Sigmoid colon (tissue), 7 donors: ENCODE measurements around the gene LCOR. TPM values are rescaled to one million over a fixed set of nuclear protein-coding genes. Genes with fewer than 3 reads are reported as not detected.

Source experiments
- DNase-seq: peaks from one replicate; pipeline ENCODE4 v3.0.0-alpha.2; 2019
- H3K27ac ChIP-seq, 4 donors: fragments of 200-600 bp; sonication (generic); one replicate each; pipeline ENCODE4 v1.5.1; 2016 to 2019; ENCODE audit warnings: mild to moderate bottlenecking in 1 of 4
- H3K27me3 ChIP-seq, 3 donors: fragments of 200-600 bp; sonication (generic); one replicate each; pipeline ENCODE4 v1.5.1; 2019; ENCODE audit warnings: mild to moderate bottlenecking in 1 of 3
- H3K36me3 ChIP-seq, 4 donors: fragments of 200-600 bp; sonication (generic); one replicate each; pipeline ENCODE4 v1.5.1; 2016 to 2019
- H3K4me1 ChIP-seq, 4 donors: fragments of 200-600 bp; sonication (generic); one replicate each; pipeline ENCODE4 v1.5.1; 2017 to 2019
- H3K4me3 ChIP-seq, 4 donors: fragments of 200-600 bp; sonication (generic); one replicate each; pipeline ENCODE4 v1.5.1; 2017 to 2019; ENCODE audit warnings: mild to moderate bottlenecking in 2 of 4, moderate library complexity in 1 of 4
- H3K9me3 ChIP-seq, 4 donors: fragments of 200-600 bp in 3 of 4; sonication (generic) in 3 of 4; one replicate each; pipeline versions ENCODE4 v1.5.1 to v1.6.1; 2013 to 2019
- CTCF ChIP-seq, 4 experiments: fragments of 450-650 bp in 3 of 4; fragments of 200-600 bp in 1 of 4; IDR thresholded peaks; one replicate each; pipeline ENCODE4 v1.5.1; 2016 to 2019; ENCODE audit warnings: antibody characterized with exemption in 4 of 4, mild to moderate bottlenecking in 3 of 4, moderate library complexity in 2 of 4
- EP300 ChIP-seq, 4 donors: sonication (generic); formaldehyde crosslinking; IDR thresholded peaks; one replicate each; pipeline ENCODE4 v1.6.1; 2017; ENCODE audit warnings: antibody characterized with exemption in 4 of 4
- POLR2A ChIP-seq, 2 donors: fragments of 450-650 bp; IDR thresholded peaks; one replicate each; pipeline ENCODE4 v1.6.1; 2016; ENCODE audit warnings: antibody characterized with exemption in 2 of 2, mild to moderate bottlenecking in 2 of 2, moderate library complexity in 2 of 2
- POLR2AphosphoS5 ChIP-seq, 4 donors: sonication (generic); formaldehyde crosslinking; IDR thresholded peaks; one replicate each; pipeline ENCODE4 v1.6.1; 2017; ENCODE audit warnings: antibody characterized with exemption in 4 of 4
- WGBS, 2 donors: extraction: QIAGEN DNeasy Blood & Tissue Kit; methylation state at CpG; one replicate each; pipeline ENCODE4 v1.1.7; 2013; 5-methylcytosine and 5-hydroxymethylcytosine counted together
- intact Hi-C: fragments of 100-400 bp; cut with DNase I; formaldehyde crosslinking; loops from one replicate; pipeline ENCODE4 v1.15.1; 2023
- polyA plus RNA-seq, 3 donors: library from polyadenylated mRNA; stranded (reverse); fragments of 200-250 nt; gene quantifications; one replicate each; pipeline ENCODE4 v1.2.3, GENCODE V29; 2013
- total RNA-seq, 4 donors: library from RNA; depleted of rRNA; stranded (reverse); fragments of >200 nt; gene quantifications; one replicate each; pipeline ENCODE4 v1.1.0, GENCODE V29; 2016
- donor health status: healthy with polysubstance abuse.
- donor health status: Bipolar disorder and iron deficiency.
- donor health status: healthy.

LCOR gene
- total and polyA plus RNA-seq, 7 donors, result 8.4 to 270 (median 19.6) TPM

GRCh38 chr10:96858706-96859050 is 26.6 kb downstream of the LCOR start:
- no peaks in the 10 kb centered on the region for H3K9me3 ChIP-seq
- H3K4me3 ChIP-seq, result no peak overlapping the region
- H3K36me3 ChIP-seq, result no peaks in the 10 kb centered on the region
- peaks cover 0 to 37% (median 30%) of the 10 kb centered on the region in 4 donors for H3K4me1 ChIP-seq
- DNase-seq, result no peak
- H3K27me3 ChIP-seq, result no peaks in the 10 kb centered on the region
- intact Hi-C loops, result loop anchor here (1.0 kb wide), 1 partner anchor 30 kb away; no protein-coding TSS in a partner anchor
- no peak overlapping the region for H3K27ac ChIP-seq
- TF ChIP-seq EP300 (IDR thresholded peaks at IDR 0.05), result no peak
- TF ChIP-seq POLR2AphosphoS5 (IDR thresholded peaks at IDR 0.05), result no peak
- 76 to 86% methylated on average over 2 of the region's 2 CpGs for WGBS, 2 donors

- intact Hi-C loops, result no loop called here
- 79 to 81% methylated on average over 5 of the region's 5 CpGs for WGBS, 2 donors
- Histone ChIP-seq H3K27me3 (no peaks in the 10 kb centered on the region), H3K4me3 (no peak overlapping the region), H3K27ac (no peak overlapping the region), H3K36me3 (no peaks in the 10 kb centered on the region), H3K9me3 (no peaks in the 10 kb centered on the region), H3K4me1 (peaks cover 0 to 51% (median 46%) of the 10 kb centered on the region in 4 donors)
- no peak for DNase-seq
- TF ChIP-seq EP300 (IDR thresholded peaks at IDR 0.05) (no peak), CTCF (IDR thresholded peaks at IDR 0.05) (no peak), POLR2AphosphoS5 (IDR thresholded peaks at IDR 0.05) (no peak), POLR2A (IDR thresholded peaks at IDR 0.05) (no peak)
Measured at GRCh38 chr10:96860631-96861277, 28.7 kb downstream of the LCOR start.

GRCh38 chr10:96863922-96864543 is 31.9 kb downstream of the LCOR start:
- TF ChIP-seq POLR2AphosphoS5 (IDR thresholded peaks at IDR 0.05) (peak in 1 of 4 donors; percentile 17), POLR2A (IDR thresholded peaks at IDR 0.05) (no peak)
- H3K27me3 ChIP-seq, result no peaks in the 10 kb centered on the region
- DNase-seq, result no peak
- peak overlapping the region in 1 of 4 donors; percentile 6 for H3K27ac ChIP-seq
- no peaks in the 10 kb centered on the region for H3K9me3 ChIP-seq
- WGBS, 2 donors, result 10 to 47% methylated on average over 3 of the region's 3 CpGs
- no peaks in the 10 kb centered on the region for H3K36me3 ChIP-seq
- no peak overlapping the region for H3K4me3 ChIP-seq
- peaks cover 0 to 27% (median 19%) of the 10 kb centered on the region in 4 donors for H3K4me1 ChIP-seq
- intact Hi-C loops, result no loop called here

GRCh38 chr10:96873086-96873485 is 41.0 kb downstream of the LCOR start:
- no peak for TF ChIP-seq EP300 (IDR thresholded peaks at IDR 0.05)
- TF ChIP-seq POLR2AphosphoS5 (IDR thresholded peaks at IDR 0.05), result no peak
- TF ChIP-seq POLR2A (IDR thresholded peaks at IDR 0.05), result no peak
- TF ChIP-seq CTCF (IDR thresholded peaks at IDR 0.05), result no peak
- no peak for DNase-seq
- Histone ChIP-seq H3K27ac (no peak overlapping the region), H3K4me1 (peaks cover 0 to 15% (median 4%) of the 10 kb centered on the region in 4 donors), H3K27me3 (no peaks in the 10 kb centered on the region), H3K4me3 (no peak overlapping the region), H3K36me3 (no peaks in the 10 kb centered on the region), H3K9me3 (no peaks in the 10 kb centered on the region)
- intact Hi-C loops, result no loop called here

GRCh38 chr10:96873756-96874467 is 41.8 kb downstream of the LCOR start:
- no peak for DNase-seq
- Histone ChIP-seq H3K27me3 (no peaks in the 10 kb centered on the region), H3K9me3 (no peaks in the 10 kb centered on the region), H3K27ac (no peak overlapping the region), H3K4me3 (no peak overlapping the region), H3K4me1 (peaks cover 0 to 18% (median 9%) of the 10 kb centered on the region in 4 donors), H3K36me3 (no peaks in the 10 kb centered on the region)
- TF ChIP-seq EP300 (IDR thresholded peaks at IDR 0.05) (no peak), CTCF (IDR thresholded peaks at IDR 0.05) (no peak), POLR2AphosphoS5 (IDR thresholded peaks at IDR 0.05) (no peak), POLR2A (IDR thresholded peaks at IDR 0.05) (no peak)
- WGBS, 2 donors, result 94 to 96% methylated on average over 7 of the region's 7 CpGs
- intact Hi-C loops, result no loop called here
